Tibial nerve (tissue), 4 donors: ENCODE data around the gene MYO15B.

Experiments
- CTCF ChIP-seq, 5 experiments: fragments of 200-600 bp in 3 of 5; fragments of 450-650 bp in 2 of 5; sonication (generic) in 3 of 5; IDR thresholded peaks; one replicate each; pipeline ENCODE4 v1.5.1; 2016 to 2019; ENCODE audit warnings: antibody characterized with exemption in 5 of 5, mild to moderate bottlenecking in 3 of 5, moderate library complexity in 2 of 5
- EP300 ChIP-seq, 2 donors: sonication (generic); formaldehyde crosslinking; IDR thresholded peaks; one replicate each; pipeline ENCODE4 v1.6.1; 2017; ENCODE audit warnings: antibody characterized with exemption in 2 of 2, mild to moderate bottlenecking in 1 of 2
- POLR2A ChIP-seq, 2 donors: fragments of 450-650 bp; IDR thresholded peaks; one replicate each; pipeline ENCODE4 v1.6.1; 2017; ENCODE audit warnings: antibody characterized with exemption in 2 of 2, mild to moderate bottlenecking in 2 of 2, moderate library complexity in 2 of 2

- no peak for TF ChIP-seq CTCF (IDR thresholded peaks at IDR 0.05)
- no peak for TF ChIP-seq POLR2A (IDR thresholded peaks at IDR 0.05)
- TF ChIP-seq EP300 (IDR thresholded peaks at IDR 0.05), result no peak
Observed at GRCh38 chr17:75670868-75671267, 83.3 kb downstream of the MYO15B start.
